GM21619 (cell line): Measurements from ENCODE around the gene GFOD2.
A peak's percentile ranks its signal among the peaks of the same experiment; 100 is the strongest.

Experiments
- ATAC-seq: cut with Tn5 transposase; IDR thresholded peaks from one replicate; pipeline ENCODE4 v1.9.1; 2021; ENCODE audit not compliant: unreplicated experiment

The GFOD2 gene

GRCh38 chr16:67647681-67648080, 71.4 kb downstream of the GFOD2 start:
- ATAC-seq: no peak

GRCh38 chr16:67647111-67647651, 71.9 kb downstream of the GFOD2 start:
- ATAC-seq: no peak

GRCh38 chr16:67645397-67646121, 73.6 kb downstream of the GFOD2 start:
- peak; percentile 27 for ATAC-seq

- ATAC-seq: no peak
These were observed 75.1 kb downstream of the GFOD2 start for GRCh38 chr16:67644038-67644437.

- no peak for ATAC-seq
These were observed 77.1 kb downstream of the GFOD2 start for GRCh38 chr16:67641779-67642708.

- no peak for ATAC-seq
These were observed 81.5 kb downstream of the GFOD2 start for GRCh38 chr16:67637625-67638024.

GRCh38 chr16:67636713-67637112, 82.4 kb downstream of the GFOD2 start:
- no peak for ATAC-seq

GRCh38 chr16:67632415-67633172, 86.5 kb downstream of the GFOD2 start:
- no peak for ATAC-seq

GRCh38 chr16:67628216-67628615, 90.9 kb downstream of the GFOD2 start:
- ATAC-seq: no peak
